Measurements from ENCODE around the gene MYO5A.
A peak's percentile ranks its signal among the peaks of the same experiment; 100 is the strongest.

GRCh38 chr15:52295421-52296001 lies 233.2 kb downstream of the MYO5A start, which contains the start of gene MYO5C:
- TF ChIP-seq CTCF (IDR thresholded peaks at IDR 0.05) (no peak), ATF2 (CRISPR knock-in tag; IDR thresholded peaks at IDR 0.05; ENCODE audit: borderline replicate concordance, low read depth) (no peak), NFE2L1 (CRISPR knock-in tag; IDR thresholded peaks at IDR 0.05) (no peak), MAX (CRISPR knock-in tag; IDR thresholded peaks at IDR 0.05) (peak; percentile 71), NR3C1 (CRISPR knock-in tag; conservative IDR thresholded peaks at IDR 0.05; ENCODE audit: low read depth) (no peak; the same call in 1 of the 2 replicates), FOXK1 (CRISPR knock-in tag; IDR thresholded peaks at IDR 0.05) (no peak; the same call in 1 of the 2 replicates), GABPB1 (CRISPR knock-in tag; IDR thresholded peaks at IDR 0.05) (0 out of 2 replicates have a peak, but pooled peaks have one; percentile 25), ZNF317 (CRISPR knock-in tag; IDR thresholded peaks at IDR 0.05; ENCODE audit: borderline replicate concordance, low read depth) (0 out of 2 replicates have a peak, but pooled peaks have one; percentile 47), AFF4 (CRISPR knock-in tag; IDR thresholded peaks at IDR 0.05; ENCODE audit: borderline replicate concordance) (no peak), ATF1 (CRISPR knock-in tag; IDR thresholded peaks at IDR 0.05) (no peak), FOXP1 (CRISPR knock-in tag; IDR thresholded peaks at IDR 0.05; ENCODE audit: borderline replicate concordance) (peak; percentile 59)
- TF ChIP-seq, protein P1, sequence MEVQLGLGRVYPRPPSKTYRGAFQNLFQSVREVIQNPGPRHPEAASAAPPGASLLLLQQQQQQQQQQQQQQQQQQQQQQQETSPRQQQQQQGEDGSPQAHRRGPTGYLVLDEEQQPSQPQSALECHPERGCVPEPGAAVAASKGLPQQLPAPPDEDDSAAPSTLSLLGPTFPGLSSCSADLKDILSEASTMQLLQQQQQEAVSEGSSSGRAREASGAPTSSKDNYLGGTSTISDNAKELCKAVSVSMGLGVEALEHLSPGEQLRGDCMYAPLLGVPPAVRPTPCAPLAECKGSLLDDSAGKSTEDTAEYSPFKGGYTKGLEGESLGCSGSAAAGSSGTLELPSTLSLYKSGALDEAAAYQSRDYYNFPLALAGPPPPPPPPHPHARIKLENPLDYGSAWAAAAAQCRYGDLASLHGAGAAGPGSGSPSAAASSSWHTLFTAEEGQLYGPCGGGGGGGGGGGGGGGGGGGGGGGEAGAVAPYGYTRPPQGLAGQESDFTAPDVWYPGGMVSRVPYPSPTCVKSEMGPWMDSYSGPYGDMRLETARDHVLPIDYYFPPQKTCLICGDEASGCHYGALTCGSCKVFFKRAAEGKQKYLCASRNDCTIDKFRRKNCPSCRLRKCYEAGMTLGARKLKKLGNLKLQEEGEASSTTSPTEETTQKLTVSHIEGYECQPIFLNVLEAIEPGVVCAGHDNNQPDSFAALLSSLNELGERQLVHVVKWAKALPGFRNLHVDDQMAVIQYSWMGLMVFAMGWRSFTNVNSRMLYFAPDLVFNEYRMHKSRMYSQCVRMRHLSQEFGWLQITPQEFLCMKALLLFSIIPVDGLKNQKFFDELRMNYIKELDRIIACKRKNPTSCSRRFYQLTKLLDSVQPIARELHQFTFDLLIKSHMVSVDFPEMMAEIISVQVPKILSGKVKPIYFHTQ (CRISPR knock-in tag; IDR thresholded peaks at IDR 0.05) = no peak
- TF ChIP-seq, protein P2, sequence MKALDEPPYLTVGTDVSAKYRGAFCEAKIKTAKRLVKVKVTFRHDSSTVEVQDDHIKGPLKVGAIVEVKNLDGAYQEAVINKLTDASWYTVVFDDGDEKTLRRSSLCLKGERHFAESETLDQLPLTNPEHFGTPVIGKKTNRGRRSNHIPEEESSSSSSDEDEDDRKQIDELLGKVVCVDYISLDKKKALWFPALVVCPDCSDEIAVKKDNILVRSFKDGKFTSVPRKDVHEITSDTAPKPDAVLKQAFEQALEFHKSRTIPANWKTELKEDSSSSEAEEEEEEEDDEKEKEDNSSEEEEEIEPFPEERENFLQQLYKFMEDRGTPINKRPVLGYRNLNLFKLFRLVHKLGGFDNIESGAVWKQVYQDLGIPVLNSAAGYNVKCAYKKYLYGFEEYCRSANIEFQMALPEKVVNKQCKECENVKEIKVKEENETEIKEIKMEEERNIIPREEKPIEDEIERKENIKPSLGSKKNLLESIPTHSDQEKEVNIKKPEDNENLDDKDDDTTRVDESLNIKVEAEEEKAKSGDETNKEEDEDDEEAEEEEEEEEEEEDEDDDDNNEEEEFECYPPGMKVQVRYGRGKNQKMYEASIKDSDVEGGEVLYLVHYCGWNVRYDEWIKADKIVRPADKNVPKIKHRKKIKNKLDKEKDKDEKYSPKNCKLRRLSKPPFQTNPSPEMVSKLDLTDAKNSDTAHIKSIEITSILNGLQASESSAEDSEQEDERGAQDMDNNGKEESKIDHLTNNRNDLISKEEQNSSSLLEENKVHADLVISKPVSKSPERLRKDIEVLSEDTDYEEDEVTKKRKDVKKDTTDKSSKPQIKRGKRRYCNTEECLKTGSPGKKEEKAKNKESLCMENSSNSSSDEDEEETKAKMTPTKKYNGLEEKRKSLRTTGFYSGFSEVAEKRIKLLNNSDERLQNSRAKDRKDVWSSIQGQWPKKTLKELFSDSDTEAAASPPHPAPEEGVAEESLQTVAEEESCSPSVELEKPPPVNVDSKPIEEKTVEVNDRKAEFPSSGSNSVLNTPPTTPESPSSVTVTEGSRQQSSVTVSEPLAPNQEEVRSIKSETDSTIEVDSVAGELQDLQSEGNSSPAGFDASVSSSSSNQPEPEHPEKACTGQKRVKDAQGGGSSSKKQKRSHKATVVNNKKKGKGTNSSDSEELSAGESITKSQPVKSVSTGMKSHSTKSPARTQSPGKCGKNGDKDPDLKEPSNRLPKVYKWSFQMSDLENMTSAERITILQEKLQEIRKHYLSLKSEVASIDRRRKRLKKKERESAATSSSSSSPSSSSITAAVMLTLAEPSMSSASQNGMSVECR (CRISPR knock-in tag; IDR thresholded peaks at IDR 0.05; ENCODE audit: borderline replicate concordance) = no peak; the same call in 1 of the 2 replicates
- TF ChIP-seq, protein P3, sequence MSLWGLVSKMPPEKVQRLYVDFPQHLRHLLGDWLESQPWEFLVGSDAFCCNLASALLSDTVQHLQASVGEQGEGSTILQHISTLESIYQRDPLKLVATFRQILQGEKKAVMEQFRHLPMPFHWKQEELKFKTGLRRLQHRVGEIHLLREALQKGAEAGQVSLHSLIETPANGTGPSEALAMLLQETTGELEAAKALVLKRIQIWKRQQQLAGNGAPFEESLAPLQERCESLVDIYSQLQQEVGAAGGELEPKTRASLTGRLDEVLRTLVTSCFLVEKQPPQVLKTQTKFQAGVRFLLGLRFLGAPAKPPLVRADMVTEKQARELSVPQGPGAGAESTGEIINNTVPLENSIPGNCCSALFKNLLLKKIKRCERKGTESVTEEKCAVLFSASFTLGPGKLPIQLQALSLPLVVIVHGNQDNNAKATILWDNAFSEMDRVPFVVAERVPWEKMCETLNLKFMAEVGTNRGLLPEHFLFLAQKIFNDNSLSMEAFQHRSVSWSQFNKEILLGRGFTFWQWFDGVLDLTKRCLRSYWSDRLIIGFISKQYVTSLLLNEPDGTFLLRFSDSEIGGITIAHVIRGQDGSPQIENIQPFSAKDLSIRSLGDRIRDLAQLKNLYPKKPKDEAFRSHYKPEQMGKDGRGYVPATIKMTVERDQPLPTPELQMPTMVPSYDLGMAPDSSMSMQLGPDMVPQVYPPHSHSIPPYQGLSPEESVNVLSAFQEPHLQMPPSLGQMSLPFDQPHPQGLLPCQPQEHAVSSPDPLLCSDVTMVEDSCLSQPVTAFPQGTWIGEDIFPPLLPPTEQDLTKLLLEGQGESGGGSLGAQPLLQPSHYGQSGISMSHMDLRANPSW (CRISPR knock-in tag; conservative IDR thresholded peaks at IDR 0.05; ENCODE audit: low read depth) = no peak
